Measurements from ENCODE around the gene B3GALT2.
"Not testable (repeated sequence)": the region's sequence is repeated elsewhere in the genome, so short reads cannot be mapped to it uniquely, and the experiment has no call there.

B3GALT2 gene, protein sequence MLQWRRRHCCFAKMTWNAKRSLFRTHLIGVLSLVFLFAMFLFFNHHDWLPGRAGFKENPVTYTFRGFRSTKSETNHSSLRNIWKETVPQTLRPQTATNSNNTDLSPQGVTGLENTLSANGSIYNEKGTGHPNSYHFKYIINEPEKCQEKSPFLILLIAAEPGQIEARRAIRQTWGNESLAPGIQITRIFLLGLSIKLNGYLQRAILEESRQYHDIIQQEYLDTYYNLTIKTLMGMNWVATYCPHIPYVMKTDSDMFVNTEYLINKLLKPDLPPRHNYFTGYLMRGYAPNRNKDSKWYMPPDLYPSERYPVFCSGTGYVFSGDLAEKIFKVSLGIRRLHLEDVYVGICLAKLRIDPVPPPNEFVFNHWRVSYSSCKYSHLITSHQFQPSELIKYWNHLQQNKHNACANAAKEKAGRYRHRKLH

DNA sequence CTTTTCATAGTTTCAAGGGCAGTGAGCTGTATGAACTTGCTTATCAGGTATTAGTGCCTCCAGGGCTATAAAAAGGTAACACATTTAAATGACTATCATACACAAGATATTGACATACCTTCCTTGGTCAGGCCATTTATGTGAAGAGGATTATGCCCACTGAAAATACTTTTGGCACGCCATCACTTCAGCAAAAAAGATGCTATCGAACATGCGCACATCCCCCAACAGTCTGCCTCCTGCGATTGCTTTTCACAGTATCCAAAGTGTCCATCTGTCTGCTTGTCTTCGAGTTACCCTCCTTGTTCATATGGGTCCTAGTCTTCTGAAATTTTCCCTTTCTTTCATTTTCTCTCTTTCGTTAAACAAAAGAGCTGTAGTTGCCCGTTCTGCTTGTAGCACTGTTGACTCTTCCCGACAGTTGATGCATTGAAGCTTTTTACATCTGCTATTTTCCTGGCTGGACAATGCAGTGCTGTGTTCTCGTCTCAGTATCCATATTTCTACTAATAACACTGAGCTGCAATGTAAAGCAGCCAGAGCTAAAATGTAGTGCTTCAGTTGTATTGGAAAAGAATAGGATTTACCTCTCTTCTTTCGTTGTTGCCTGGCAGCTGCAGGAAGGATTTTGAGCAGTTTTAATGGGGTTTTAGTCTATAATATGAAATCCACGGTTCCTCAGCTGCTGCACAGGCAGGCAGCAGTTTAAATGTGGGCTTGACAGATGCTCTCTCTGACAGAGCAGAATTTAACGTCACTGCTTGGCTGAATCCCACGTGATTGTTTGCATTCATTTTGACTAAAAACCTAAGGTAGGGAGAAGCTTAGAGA, at the start of gene B3GALT2:
Gene B3GALT2 (minus strand): TSS at position 713 of the 831 bp plus-strand sequence. CDS start 5,051 bp downstream, outside the sequence.
- no peak for DNase-seq (ENCODE audit: low read depth)
- H3K4me3 ChIP-seq (ENCODE audit: low read depth, low read length), result peak within 1 kb of the TSS; percentile 11

DNA sequence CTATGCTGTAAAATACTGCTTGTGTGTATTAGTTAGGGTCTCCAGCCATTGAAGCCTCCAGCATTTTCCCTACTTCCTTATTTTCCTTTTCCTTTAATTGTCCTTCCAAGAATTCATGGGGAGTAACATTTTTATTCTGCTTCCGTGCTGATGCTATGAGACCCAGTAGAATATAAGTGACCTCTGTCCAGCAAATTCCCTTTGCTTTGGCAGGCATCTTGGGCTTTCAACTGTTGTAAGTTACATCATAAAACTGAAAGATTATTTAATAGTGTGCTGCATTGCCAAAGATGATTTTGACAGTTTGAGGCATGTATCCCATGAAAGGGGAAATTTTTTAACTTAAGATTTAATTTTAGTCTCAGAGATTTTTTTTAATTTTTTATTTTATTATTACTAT, 48.1 kb upstream of the B3GALT2 start:
- in situ Hi-C loops (cut with HindIII; ENCODE audit: low sequenced_read_pairs), result no loop called here
- TF ChIP-seq, protein P1, sequence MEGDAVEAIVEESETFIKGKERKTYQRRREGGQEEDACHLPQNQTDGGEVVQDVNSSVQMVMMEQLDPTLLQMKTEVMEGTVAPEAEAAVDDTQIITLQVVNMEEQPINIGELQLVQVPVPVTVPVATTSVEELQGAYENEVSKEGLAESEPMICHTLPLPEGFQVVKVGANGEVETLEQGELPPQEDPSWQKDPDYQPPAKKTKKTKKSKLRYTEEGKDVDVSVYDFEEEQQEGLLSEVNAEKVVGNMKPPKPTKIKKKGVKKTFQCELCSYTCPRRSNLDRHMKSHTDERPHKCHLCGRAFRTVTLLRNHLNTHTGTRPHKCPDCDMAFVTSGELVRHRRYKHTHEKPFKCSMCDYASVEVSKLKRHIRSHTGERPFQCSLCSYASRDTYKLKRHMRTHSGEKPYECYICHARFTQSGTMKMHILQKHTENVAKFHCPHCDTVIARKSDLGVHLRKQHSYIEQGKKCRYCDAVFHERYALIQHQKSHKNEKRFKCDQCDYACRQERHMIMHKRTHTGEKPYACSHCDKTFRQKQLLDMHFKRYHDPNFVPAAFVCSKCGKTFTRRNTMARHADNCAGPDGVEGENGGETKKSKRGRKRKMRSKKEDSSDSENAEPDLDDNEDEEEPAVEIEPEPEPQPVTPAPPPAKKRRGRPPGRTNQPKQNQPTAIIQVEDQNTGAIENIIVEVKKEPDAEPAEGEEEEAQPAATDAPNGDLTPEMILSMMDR (IDR thresholded peaks at IDR 0.05; ENCODE audit: low read depth, low read length, missing control alignments), result no peak
- no peak for DNase-seq (ENCODE audit: low read depth)
- no peak overlapping the region for H3K4me3 ChIP-seq (ENCODE audit: low read depth, low read length)

More for the DNA sequence above, at the start of gene B3GALT2:
- TF ChIP-seq, protein P1 (IDR thresholded peaks at IDR 0.05; ENCODE audit: low read depth, low read length, missing control alignments), result no peak
- in situ Hi-C loops (cut with HindIII; ENCODE audit: low sequenced_read_pairs), result loop anchor here (25.0 kb wide), 1 partner anchor 1101 kb away; no protein-coding TSS in a partner anchor

DNA sequence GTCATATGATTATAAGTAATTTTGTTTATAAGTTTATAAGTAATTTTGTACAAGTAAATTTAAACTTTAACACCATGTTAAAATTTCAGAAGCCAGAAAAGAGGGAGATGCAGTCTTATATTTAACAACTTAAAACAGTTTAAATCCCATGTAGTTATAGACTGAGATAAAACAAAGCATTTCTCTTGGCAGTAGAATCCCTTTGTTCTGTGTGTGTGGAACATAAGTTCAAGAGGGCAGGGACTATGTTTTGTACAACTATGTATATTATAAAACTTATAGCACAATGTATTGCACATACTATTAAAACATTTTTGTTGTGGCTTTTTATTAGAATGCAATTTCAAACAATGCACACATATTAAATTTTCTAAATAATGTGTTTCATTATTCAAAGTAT, 44.7 kb upstream of the B3GALT2 start:
- H3K4me3 ChIP-seq (ENCODE audit: low read depth, low read length); DNase-seq (ENCODE audit: low read depth); in situ Hi-C loops (cut with HindIII; ENCODE audit: low sequenced_read_pairs): not testable (repeated sequence)

DNA sequence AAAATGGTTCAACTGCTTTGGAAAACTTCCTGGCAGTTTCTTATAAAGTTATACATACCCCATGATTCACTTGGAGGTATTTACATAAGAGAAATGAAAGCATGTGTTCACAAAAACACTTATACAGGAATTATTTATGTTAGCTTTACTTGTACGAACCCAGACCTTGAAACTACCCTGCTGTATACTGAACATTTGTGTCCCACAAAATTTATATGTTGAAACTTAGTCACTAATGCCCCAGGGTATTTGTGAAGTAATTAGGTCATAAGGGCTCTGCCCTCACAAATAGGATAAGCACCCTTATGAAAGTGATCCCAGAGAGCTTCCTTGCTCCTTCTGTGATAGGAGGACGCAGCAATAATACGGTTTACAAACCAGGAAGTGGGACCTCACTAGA, 42.7 kb upstream of the B3GALT2 start:
- H3K4me3 ChIP-seq (ENCODE audit: low read depth, low read length), result no peak overlapping the region
- TF ChIP-seq, protein P1 (IDR thresholded peaks at IDR 0.05; ENCODE audit: low read depth, low read length, missing control alignments), result no peak
- no peak for DNase-seq (ENCODE audit: low read depth)
- in situ Hi-C loops (cut with HindIII; ENCODE audit: low sequenced_read_pairs), result no loop called here

DNA sequence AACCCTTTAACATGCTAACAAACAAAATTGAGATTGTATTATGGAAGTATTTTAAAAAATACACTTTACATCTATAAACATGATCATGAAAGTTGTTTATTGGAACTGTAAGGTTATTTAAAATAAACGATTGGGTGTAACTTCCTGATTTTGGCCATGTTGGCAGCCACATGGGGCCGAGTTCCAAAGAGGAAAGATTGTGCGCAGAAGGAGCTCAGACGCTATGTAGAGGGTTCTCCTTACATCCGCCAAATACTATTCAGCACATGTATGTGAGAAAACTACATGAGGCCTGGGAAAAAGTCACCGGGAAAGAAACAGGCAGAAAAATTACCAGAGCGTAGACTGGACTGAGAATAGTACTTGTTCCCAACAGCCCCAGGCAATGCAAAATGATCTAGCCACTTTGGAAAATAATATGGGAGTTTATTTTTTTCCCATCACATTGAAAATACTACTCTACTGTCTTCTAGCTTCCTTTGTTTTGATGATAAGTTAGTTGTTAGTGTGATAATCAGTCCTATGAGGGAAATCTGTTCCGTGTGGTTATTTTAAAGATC, 35.7 kb upstream of the B3GALT2 start:
- no peak for DNase-seq (ENCODE audit: low read depth)
- no peak overlapping the region for H3K4me3 ChIP-seq (ENCODE audit: low read depth, low read length)
- TF ChIP-seq, protein P1 (IDR thresholded peaks at IDR 0.05; ENCODE audit: low read depth, low read length, missing control alignments), result no peak
- in situ Hi-C loops (cut with HindIII; ENCODE audit: low sequenced_read_pairs), result no loop called here

DNA sequence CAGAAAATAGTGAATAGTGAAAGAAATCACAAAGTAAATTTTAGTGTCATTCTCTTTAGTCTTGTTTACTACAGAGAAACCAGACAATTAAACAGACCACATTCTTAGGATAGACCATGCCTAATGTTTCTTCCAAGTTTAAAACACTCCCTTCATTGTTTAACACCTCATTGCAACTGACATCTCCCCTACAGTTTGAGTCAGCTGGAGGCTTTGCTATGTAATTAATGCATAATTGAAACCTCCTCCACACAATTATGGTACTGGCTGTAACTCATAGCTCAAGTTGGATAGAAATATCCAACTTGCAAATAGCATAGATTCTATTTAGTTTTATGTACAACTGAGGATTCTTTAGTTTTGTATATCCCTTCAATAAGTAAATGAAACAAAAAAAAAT, 35.2 kb upstream of the B3GALT2 start:
- TF ChIP-seq, protein P1 (IDR thresholded peaks at IDR 0.05; ENCODE audit: low read depth, low read length, missing control alignments), result no peak
- DNase-seq (ENCODE audit: low read depth), result peak; percentile 6
- in situ Hi-C loops (cut with HindIII; ENCODE audit: low sequenced_read_pairs), result no loop called here
- no peak overlapping the region for H3K4me3 ChIP-seq (ENCODE audit: low read depth, low read length)

Measured in astrocyte of the cerebellum (primary cell).